Measurements from ENCODE around the gene STKLD1. TPM values are rescaled to one million over a fixed set of nuclear protein-coding genes. Genes with fewer than 3 reads are reported as not detected.
"Not testable (repeated sequence)": the region's sequence is repeated elsewhere in the genome, so short reads cannot be mapped to it uniquely, and the experiment has no call there.

STKLD1 gene
- total RNA-seq, 5 donors from 2014 or later (not counting 1 experiment from before 2014, with no cell fraction given), result 0.49 to 1.1 (median 0.70) TPM

DNA sequence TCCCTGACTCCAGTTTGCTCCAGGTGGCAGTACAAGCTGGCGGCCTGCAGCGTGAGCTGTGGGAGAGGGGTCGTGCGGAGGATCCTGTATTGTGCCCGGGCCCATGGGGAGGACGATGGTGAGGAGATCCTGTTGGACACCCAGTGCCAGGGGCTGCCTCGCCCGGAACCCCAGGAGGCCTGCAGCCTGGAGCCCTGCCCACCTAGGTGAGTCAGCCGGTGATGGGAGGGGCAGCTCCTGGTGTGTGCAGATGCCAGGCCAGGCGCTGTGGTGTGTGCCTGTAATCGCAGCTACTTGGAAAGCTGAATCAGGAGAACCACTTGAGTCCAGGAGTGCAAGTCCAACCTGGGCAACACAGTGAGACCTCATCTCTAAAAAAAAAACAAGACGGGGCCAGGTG, 73.6 kb downstream of the STKLD1 start:
- CTCF ChIA-PET, result no interaction called here
- no peaks in the 10 kb centered on the region for H3K4me1 ChIP-seq (ENCODE audit: control insufficient read depth in 1 of 2, extremely low read depth in 1 of 2, insufficient read depth in 2 of 2, low read length in 2 of 2)
- H3K4me3 Mint-ChIP-seq, result no peak overlapping the region
- no peak overlapping the region for H3K27ac ChIP-seq (ENCODE audit: low read length)
- ATAC-seq (replicated peaks in 1 of 4) (no peak), DNase-seq (no peak)
- peaks cover 0 to 37% of the 10 kb centered on the region in 2 experiments for H3K27me3 ChIP-seq (replicated peaks in 1 of 2; ENCODE audit: control insufficient read depth in 2 of 2, extremely low read depth in 1 of 2, insufficient read depth in 2 of 2, low read length in 1 of 2)
- H3K4me1 Mint-ChIP-seq, result no peaks in the 10 kb centered on the region
- no peaks in the 10 kb centered on the region for H3K9me3 ChIP-seq
- H3K36me3 Mint-ChIP-seq, result no peaks in the 10 kb centered on the region
- H3K36me3 ChIP-seq (ENCODE audit: control insufficient read depth in 2 of 2, extremely low read depth in 1 of 2, insufficient read depth in 1 of 2, low read length in 1 of 2), result no peaks in the 10 kb centered on the region
- 85% methylated on average over 12 of the region's 12 CpGs for WGBS (ENCODE audit: insufficient coverage)
- no peak overlapping the region for H3K4me3 ChIP-seq (ENCODE audit: control insufficient read depth in 1 of 2, extremely low read depth in 1 of 2, low read length in 1 of 2)
- H3K27me3 Mint-ChIP-seq, result peaks cover 4 to 6% of the 10 kb centered on the region in 2 donors
- POLR2A ChIA-PET, result no interaction called here
- no peak overlapping the region for H3K27ac Mint-ChIP-seq
- no peaks in the 10 kb centered on the region for H3K9me3 Mint-ChIP-seq

DNA sequence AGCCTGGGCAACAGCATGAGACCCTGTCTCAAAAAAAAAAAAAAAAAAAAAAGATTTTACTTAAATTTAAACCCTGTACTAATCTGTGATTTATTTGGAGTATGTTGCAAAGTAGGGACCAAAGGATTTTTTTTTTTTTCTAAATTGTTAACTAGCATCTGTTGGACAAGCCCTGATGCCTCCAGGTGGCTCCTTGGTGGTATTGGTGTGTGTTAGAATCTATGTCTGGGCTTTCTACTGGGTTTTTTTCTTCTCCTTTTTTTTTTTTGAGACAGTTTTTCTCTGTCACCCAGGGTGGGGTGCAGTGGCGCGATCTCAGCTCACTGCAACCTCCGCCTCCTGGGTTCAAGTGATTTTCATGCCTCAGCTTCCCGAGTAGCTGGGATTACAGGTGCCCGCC, 75.7 kb downstream of the STKLD1 start:
- DNase-seq; ATAC-seq (replicated peaks in 1 of 4); H3K4me1 Mint-ChIP-seq; H3K36me3 Mint-ChIP-seq; H3K9me3 Mint-ChIP-seq; CTCF ChIA-PET; H3K4me3 Mint-ChIP-seq; H3K9me3 ChIP-seq; H3K27ac Mint-ChIP-seq; H3K36me3 ChIP-seq (ENCODE audit: control insufficient read depth in 2 of 2, extremely low read depth in 1 of 2, insufficient read depth in 1 of 2, low read length in 1 of 2); H3K4me1 ChIP-seq (ENCODE audit: control insufficient read depth in 1 of 2, extremely low read depth in 1 of 2, insufficient read depth in 2 of 2, low read length in 2 of 2); H3K4me3 ChIP-seq (ENCODE audit: control insufficient read depth in 1 of 2, extremely low read depth in 1 of 2, low read length in 1 of 2); H3K27me3 Mint-ChIP-seq; H3K27ac ChIP-seq (ENCODE audit: low read length); POLR2A ChIA-PET: not testable (repeated sequence)
- no CpG with 5 or more reads among the region's 5 CpGs for WGBS (ENCODE audit: insufficient coverage)
- H3K27me3 ChIP-seq (replicated peaks in 1 of 2; ENCODE audit: control insufficient read depth in 2 of 2, extremely low read depth in 1 of 2, insufficient read depth in 2 of 2, low read length in 1 of 2), result peaks cover 0 to 49% of the 10 kb centered on the region in 2 experiments

DNA sequence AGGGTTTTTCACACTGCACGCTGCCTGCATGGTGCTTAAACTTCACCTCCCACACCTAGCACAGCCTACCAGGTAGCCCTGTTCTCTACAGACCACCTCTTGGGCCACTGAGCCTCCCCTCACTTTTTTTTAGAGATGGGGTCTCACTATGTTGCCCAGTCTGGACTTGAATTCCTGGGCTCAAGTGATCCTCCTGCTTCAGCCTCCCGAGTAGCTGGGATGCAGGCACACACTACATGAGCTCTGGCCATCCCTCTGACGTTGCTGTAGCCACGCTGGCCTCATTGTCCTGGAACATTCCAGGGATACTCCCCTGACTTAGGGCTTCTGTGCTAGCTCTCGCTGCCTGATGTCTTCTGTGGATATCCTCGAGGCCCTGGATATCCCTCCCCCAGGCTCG, 76.4 kb downstream of the STKLD1 start:
- H3K27me3 ChIP-seq (replicated peaks in 1 of 2; ENCODE audit: control insufficient read depth in 2 of 2, extremely low read depth in 1 of 2, insufficient read depth in 2 of 2, low read length in 1 of 2), result peaks cover 0 to 50% of the 10 kb centered on the region in 2 experiments
- Mint-ChIP-seq H3K4me3 (no peak overlapping the region), H3K9me3 (no peaks in the 10 kb centered on the region), H3K36me3 (no peaks in the 10 kb centered on the region), H3K4me1 (no peaks in the 10 kb centered on the region), H3K27me3 (peaks cover 0 to 2% of the 10 kb centered on the region in 2 donors), H3K27ac (no peak overlapping the region)
- DNase-seq (no peak), ATAC-seq (replicated peaks in 1 of 4) (no peak)
- H3K4me1 ChIP-seq (ENCODE audit: control insufficient read depth in 1 of 2, extremely low read depth in 1 of 2, insufficient read depth in 2 of 2, low read length in 2 of 2), result no peaks in the 10 kb centered on the region
- H3K36me3 ChIP-seq (ENCODE audit: control insufficient read depth in 2 of 2, extremely low read depth in 1 of 2, insufficient read depth in 1 of 2, low read length in 1 of 2), result no peaks in the 10 kb centered on the region
- H3K27ac ChIP-seq (ENCODE audit: low read length), result no peak overlapping the region
- no peak overlapping the region for H3K4me3 ChIP-seq (ENCODE audit: control insufficient read depth in 1 of 2, extremely low read depth in 1 of 2, low read length in 1 of 2)
- no peaks in the 10 kb centered on the region for H3K9me3 ChIP-seq
- ChIA-PET CTCF (no interaction called here), POLR2A (no interaction called here)
- WGBS (ENCODE audit: insufficient coverage), result 69% methylated on average over 6 of the region's 7 CpGs

DNA sequence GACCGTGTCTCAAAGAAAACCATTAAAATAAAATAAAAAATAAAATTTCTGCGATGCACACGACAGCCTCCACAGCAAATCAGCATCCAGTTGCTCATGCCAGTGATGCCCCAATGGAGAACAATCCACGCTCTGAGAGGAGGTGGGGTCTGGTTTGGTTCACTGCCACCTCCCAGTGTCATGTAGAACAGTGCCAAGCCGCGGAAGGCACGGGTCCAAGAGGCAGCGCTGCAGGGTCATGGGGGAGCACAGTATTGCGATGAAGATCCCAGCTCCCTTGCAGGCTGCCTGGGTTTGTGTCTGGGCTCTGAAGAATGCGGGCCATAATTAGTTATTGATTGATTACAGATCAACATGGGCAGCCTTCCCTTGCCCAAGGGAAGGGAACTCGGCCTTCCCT, 77.5 kb downstream of the STKLD1 start:
- H3K27ac Mint-ChIP-seq, result no peak overlapping the region
- ChIA-PET CTCF (no interaction called here), POLR2A (no interaction called here)
- Histone ChIP-seq H3K4me3 (ENCODE audit: control insufficient read depth in 1 of 2, extremely low read depth in 1 of 2, low read length in 1 of 2) (no peak overlapping the region), H3K4me1 (ENCODE audit: control insufficient read depth in 1 of 2, extremely low read depth in 1 of 2, insufficient read depth in 2 of 2, low read length in 2 of 2) (peaks cover 0 to 4% of the 10 kb centered on the region in 2 experiments), H3K9me3 (no peaks in the 10 kb centered on the region), H3K27me3 (replicated peaks in 1 of 2; ENCODE audit: control insufficient read depth in 2 of 2, extremely low read depth in 1 of 2, insufficient read depth in 2 of 2, low read length in 1 of 2) (peaks cover 0 to 51% of the 10 kb centered on the region in 2 experiments), H3K36me3 (ENCODE audit: control insufficient read depth in 2 of 2, extremely low read depth in 1 of 2, insufficient read depth in 1 of 2, low read length in 1 of 2) (no peaks in the 10 kb centered on the region), H3K27ac (ENCODE audit: low read length) (no peak overlapping the region)
- H3K4me3 Mint-ChIP-seq, result no peak overlapping the region
- peaks cover 0 to 2% of the 10 kb centered on the region in 2 donors for H3K27me3 Mint-ChIP-seq
- H3K9me3 Mint-ChIP-seq, result no peaks in the 10 kb centered on the region
- 81% methylated on average over 8 of the region's 11 CpGs for WGBS (ENCODE audit: insufficient coverage)
- H3K36me3 Mint-ChIP-seq, result no peaks in the 10 kb centered on the region
- H3K4me1 Mint-ChIP-seq, result peaks cover 0 to 2% (median under 1%) of the 10 kb centered on the region in 3 donors
- ATAC-seq (replicated peaks in 1 of 4) (no peak), DNase-seq (no peak)

DNA sequence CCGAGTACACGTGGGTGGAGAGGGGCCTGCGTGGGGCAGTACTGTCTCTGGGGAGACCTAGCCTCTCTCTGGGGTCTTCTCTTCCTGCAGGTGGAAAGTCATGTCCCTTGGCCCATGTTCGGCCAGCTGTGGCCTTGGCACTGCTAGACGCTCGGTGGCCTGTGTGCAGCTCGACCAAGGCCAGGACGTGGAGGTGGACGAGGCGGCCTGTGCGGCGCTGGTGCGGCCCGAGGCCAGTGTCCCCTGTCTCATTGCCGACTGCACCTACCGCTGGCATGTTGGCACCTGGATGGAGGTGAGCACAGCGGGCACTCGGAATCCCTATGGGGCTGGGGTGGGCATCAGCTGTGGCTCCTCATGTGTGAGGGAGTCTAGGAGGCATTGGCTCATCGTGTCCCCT, 78.2 kb downstream of the STKLD1 start:
- ATAC-seq (replicated peaks in 1 of 4) (no peak), DNase-seq (no peak)
- H3K9me3 Mint-ChIP-seq, result no peaks in the 10 kb centered on the region
- Histone ChIP-seq H3K4me3 (ENCODE audit: control insufficient read depth in 1 of 2, extremely low read depth in 1 of 2, low read length in 1 of 2) (no peak overlapping the region), H3K27me3 (replicated peaks in 1 of 2; ENCODE audit: control insufficient read depth in 2 of 2, extremely low read depth in 1 of 2, insufficient read depth in 2 of 2, low read length in 1 of 2) (peaks cover 0 to 52% of the 10 kb centered on the region in 2 experiments), H3K9me3 (no peaks in the 10 kb centered on the region), H3K4me1 (ENCODE audit: control insufficient read depth in 1 of 2, extremely low read depth in 1 of 2, insufficient read depth in 2 of 2, low read length in 2 of 2) (peaks cover 2 to 10% of the 10 kb centered on the region in 2 experiments), H3K27ac (ENCODE audit: low read length) (no peak overlapping the region), H3K36me3 (ENCODE audit: control insufficient read depth in 2 of 2, extremely low read depth in 1 of 2, insufficient read depth in 1 of 2, low read length in 1 of 2) (no peaks in the 10 kb centered on the region)
- no peaks in the 10 kb centered on the region for H3K36me3 Mint-ChIP-seq
- POLR2A ChIA-PET, result no interaction called here
- H3K27me3 Mint-ChIP-seq, result peaks cover 0 to 2% of the 10 kb centered on the region in 2 donors
- 88% methylated on average over 17 of the region's 19 CpGs for WGBS (ENCODE audit: insufficient coverage)
- CTCF ChIA-PET, result no interaction called here
- H3K4me3 Mint-ChIP-seq, result no peak overlapping the region
- H3K4me1 Mint-ChIP-seq, result peaks cover 3 to 8% (median 7%) of the 10 kb centered on the region in 3 donors
- H3K27ac Mint-ChIP-seq, result no peak overlapping the region

DNA sequence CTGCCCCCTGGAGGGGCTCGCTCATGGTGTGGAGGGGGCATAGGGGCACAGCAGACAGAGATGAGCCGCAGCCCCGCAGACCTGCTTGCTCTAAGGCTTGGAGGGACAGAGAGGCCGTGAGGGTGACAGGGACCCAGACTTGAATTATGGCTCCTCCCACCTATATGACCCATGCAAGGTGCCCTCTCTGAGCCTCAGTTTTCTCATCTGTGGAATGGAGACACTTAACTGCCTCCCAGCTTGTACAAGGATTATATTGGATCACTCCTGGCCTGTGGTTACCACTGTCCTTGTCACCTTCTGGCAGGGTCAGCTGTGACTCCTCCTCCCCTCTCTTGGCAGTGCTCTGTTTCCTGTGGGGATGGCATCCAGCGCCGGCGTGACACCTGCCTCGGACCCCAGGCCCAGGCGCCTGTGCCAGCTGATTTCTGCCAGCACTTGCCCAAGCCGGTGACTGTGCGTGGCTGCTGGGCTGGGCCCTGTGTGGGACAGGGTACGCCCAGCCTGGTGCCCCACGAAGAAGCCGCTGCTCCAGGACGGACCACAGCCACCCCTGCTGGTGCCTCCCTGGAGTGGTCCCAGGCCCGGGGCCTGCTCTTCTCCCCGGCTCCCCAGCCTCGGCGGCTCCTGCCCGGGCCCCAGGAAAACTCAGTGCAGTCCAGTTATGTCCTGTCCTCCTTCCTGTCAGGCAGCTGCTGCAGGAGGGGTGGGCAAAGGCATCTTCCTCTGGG, 78.9 kb downstream of the STKLD1 start:
- Histone ChIP-seq H3K27me3 (replicated peaks in 1 of 2; ENCODE audit: control insufficient read depth in 2 of 2, extremely low read depth in 1 of 2, insufficient read depth in 2 of 2, low read length in 1 of 2) (peaks cover 0 to 47% of the 10 kb centered on the region in 2 experiments), H3K27ac (ENCODE audit: low read length) (no peak overlapping the region), H3K36me3 (ENCODE audit: control insufficient read depth in 2 of 2, extremely low read depth in 1 of 2, insufficient read depth in 1 of 2, low read length in 1 of 2) (no peaks in the 10 kb centered on the region), H3K4me3 (ENCODE audit: control insufficient read depth in 1 of 2, extremely low read depth in 1 of 2, low read length in 1 of 2) (no peak overlapping the region), H3K4me1 (ENCODE audit: control insufficient read depth in 1 of 2, extremely low read depth in 1 of 2, insufficient read depth in 2 of 2, low read length in 2 of 2) (peaks cover 4 to 12% of the 10 kb centered on the region in 2 experiments), H3K9me3 (no peaks in the 10 kb centered on the region)
- H3K27ac Mint-ChIP-seq, result no peak overlapping the region
- peaks cover 0 to 2% of the 10 kb centered on the region in 2 donors for H3K27me3 Mint-ChIP-seq
- DNase-seq (no peak), ATAC-seq (replicated peaks in 1 of 4) (no peak)
- POLR2A ChIA-PET, result no interaction called here
- no peaks in the 10 kb centered on the region for H3K36me3 Mint-ChIP-seq
- 82% methylated on average over 20 of the region's 20 CpGs for whole genome bisulfite sequencing (ENCODE audit: insufficient coverage)
- CTCF ChIA-PET, result no interaction called here
- no peaks in the 10 kb centered on the region for H3K9me3 Mint-ChIP-seq
- H3K4me3 Mint-ChIP-seq, result no peak overlapping the region
- peaks cover 4 to 9% (median 8%) of the 10 kb centered on the region in 3 donors for H3K4me1 Mint-ChIP-seq

Measured in T-cell (primary cell).